Gastrocnemius medialis (tissue), 4 donors: ENCODE results near the gene TNC. TPM values are rescaled to one million over a fixed set of nuclear protein-coding genes. Genes with fewer than 3 reads are reported as not detected.

Source experiments
- ATAC-seq, 2 donors: fragments of 150-250 bp; one replicate each; pipeline ENCODE4 v1.9.1; 2016
- DNase-seq, 2 donors: peaks; one replicate each; pipeline ENCODE4 v3.0.0-alpha.2; 2019
- H3K27ac ChIP-seq, 4 donors: fragments of 200-600 bp; sonication (generic); 1 replicate in 1 of 4; 2 replicates in 3 of 4; pipeline ENCODE4 v1.5.1; 2016 to 2018; ENCODE audit warnings: mild to moderate bottlenecking in 2 of 4, moderate library complexity in 1 of 4
- H3K27me3 ChIP-seq, 3 donors: fragments of 200-600 bp; sonication (generic) in 2 of 3; 1 replicate in 1 of 3; 2 replicates in 2 of 3; pipeline versions ENCODE4 v1.5.1 to v1.6.0; 2016 to 2019; ENCODE audit warnings: mild to moderate bottlenecking in 1 of 3, moderate library complexity in 1 of 3
- H3K36me3 ChIP-seq, 2 donors: fragments of 200-600 bp; sonication (generic) in 1 of 2; one replicate each; pipeline ENCODE4 v1.5.1; 2017 to 2018
- H3K4me1 ChIP-seq, 2 donors: fragments of 200-600 bp; sonication (generic) in 1 of 2; one replicate each; pipeline ENCODE4 v1.5.1; 2016 to 2017; ENCODE audit warnings: mild to moderate bottlenecking in 2 of 2
- H3K4me3 ChIP-seq, 4 donors: fragments of 200-600 bp; sonication (generic) in 3 of 4; 1 replicate in 1 of 4; 2 replicates in 3 of 4; pipeline ENCODE4 v1.5.1; 2016 to 2019; ENCODE audit warnings: mild to moderate bottlenecking in 2 of 4
- H3K9me3 ChIP-seq, 3 donors: fragments of 200-600 bp; sonication (generic) in 2 of 3; 1 replicate in 1 of 3; 2 replicates in 2 of 3; pipeline ENCODE4 v1.5.1; 2016 to 2019
- CTCF ChIP-seq, 5 experiments: fragments of 450-650 bp in 3 of 5; fragments of 200-600 bp in 2 of 5; sonication (generic) in 2 of 5; IDR thresholded peaks in 4 of 5; conservative IDR thresholded peaks in 1 of 5; 1 replicate in 4 of 5; 2 replicates in 1 of 5; pipeline ENCODE4 v1.5.1; 2016 to 2019; ENCODE audit warnings: antibody characterized with exemption in 5 of 5, mild to moderate bottlenecking in 3 of 5, moderate library complexity in 3 of 5
- POLR2A ChIP-seq, 2 donors: fragments of 450-650 bp; IDR thresholded peaks; one replicate each; pipeline ENCODE4 v1.6.1; 2017; ENCODE audit warnings: antibody characterized with exemption in 2 of 2, mild to moderate bottlenecking in 2 of 2, moderate library complexity in 2 of 2
- in situ Hi-C, 4 donors: fragments of 200-750 bp; cut with MboI; loops; one replicate each; pipeline versions ENCODE4 v1.15.0 to v1.8.0; 2017; ENCODE audit warnings: low sequenced_read_pairs in 4 of 4
- intact Hi-C: fragments of 100-400 bp; cut with DNase I; formaldehyde crosslinking; loops from one replicate; pipeline ENCODE4 v1.15.1; 2023; ENCODE audit warnings: low total_unique reads
- total RNA-seq, 4 donors: library from RNA; depleted of rRNA; stranded (reverse); fragments of >200 nt; gene quantifications; one replicate each; pipeline versions ENCODE4 v1.1.0 to v1.2.3, GENCODE V29; 2016

The TNC gene
- total RNA-seq, 4 donors from 2014 or later, result 4.3 to 17.6 (median 10.7) TPM; not detected in 1

GRCh38 chr9:115126404-115126803, 8.4 kb upstream of the TNC start:
- DNase-seq, result no peak
- Histone ChIP-seq H3K27me3 (no peaks in the 10 kb centered on the region), H3K36me3 (no peaks in the 10 kb centered on the region), H3K4me3 (no peak overlapping the region), H3K9me3 (peaks cover 0 to 6% (median 0%) of the 10 kb centered on the region in 3 donors), H3K27ac (no peak overlapping the region), H3K4me1 (no peaks in the 10 kb centered on the region)
- no peak for ATAC-seq
- no peak for TF ChIP-seq CTCF (IDR thresholded peaks at IDR 0.05 in 4 of 5, conservative IDR thresholded peaks at IDR 0.05 in 1 of 5)
- TF ChIP-seq POLR2A (IDR thresholded peaks at IDR 0.05), result no peak
- in situ Hi-C loops, result no loop called here
- intact Hi-C loops, result no loop called here

GRCh38 chr9:115122937-115123336, 5.0 kb upstream of the TNC start:
- H3K4me3 ChIP-seq, result no peak overlapping the region
- ATAC-seq (no peak), DNase-seq (no peak)
- no peak overlapping the region for H3K27ac ChIP-seq
- intact Hi-C loops, result no loop called here
- in situ Hi-C loops, result no loop called here
- peaks cover 0 to 6% (median 0%) of the 10 kb centered on the region in 3 donors for H3K9me3 ChIP-seq
- H3K36me3 ChIP-seq, result no peaks in the 10 kb centered on the region
- H3K27me3 ChIP-seq, result peaks cover 0 to 2% (median under 1%) of the 10 kb centered on the region in 3 donors
- H3K4me1 ChIP-seq, result peaks cover 4 to 11% of the 10 kb centered on the region in 2 donors
- TF ChIP-seq CTCF (IDR thresholded peaks at IDR 0.05 in 4 of 5, conservative IDR thresholded peaks at IDR 0.05 in 1 of 5), result no peak
- no peak for TF ChIP-seq POLR2A (IDR thresholded peaks at IDR 0.05)

GRCh38 chr9:115121181-115121580, 3.2 kb upstream of the TNC start:
- H3K9me3 ChIP-seq, result peaks cover 0 to 6% (median 0%) of the 10 kb centered on the region in 3 donors
- TF ChIP-seq POLR2A (IDR thresholded peaks at IDR 0.05), result no peak
- no peak for DNase-seq
- H3K4me3 ChIP-seq, result no peak overlapping the region
- H3K4me1 ChIP-seq, result peaks cover 4 to 13% of the 10 kb centered on the region in 2 donors
- no peak overlapping the region for H3K27ac ChIP-seq
- peaks cover 3 to 10% (median 10%) of the 10 kb centered on the region in 3 donors for H3K27me3 ChIP-seq
- no peaks in the 10 kb centered on the region for H3K36me3 ChIP-seq
- intact Hi-C loops (no loop called here), in situ Hi-C loops (no loop called here)
- no peak for ATAC-seq

GRCh38 chr9:115118879-115119218, 892 bp upstream of the TNC start:
- intact Hi-C loops, result no loop called here
- no peak for TF ChIP-seq POLR2A (IDR thresholded peaks at IDR 0.05)
- no peak for TF ChIP-seq CTCF (IDR thresholded peaks at IDR 0.05 in 4 of 5, conservative IDR thresholded peaks at IDR 0.05 in 1 of 5)
- peak in 1 of 2 donors; percentile 19 for DNase-seq
- Histone ChIP-seq H3K27ac (peak overlapping the region in 2 of 4 donors; percentile 27 to 36), H3K36me3 (no peaks in the 10 kb centered on the region), H3K4me1 (peaks cover 4 to 13% of the 10 kb centered on the region in 2 donors), H3K27me3 (peaks cover 6 to 26% (median 10%) of the 10 kb centered on the region in 3 donors), H3K4me3 (peak overlapping the region in 2 of 4 donors; percentile 13 to 46), H3K9me3 (no peaks in the 10 kb centered on the region)
- in situ Hi-C loops, result no loop called here
- peak; percentile 55 to 67 for ATAC-seq

GRCh38 chr9:115116421-115117284, 1.3 kb downstream of the TNC start:
- ATAC-seq (no peak), DNase-seq (no peak)
- Histone ChIP-seq H3K4me1 (peaks cover 4 to 13% of the 10 kb centered on the region in 2 donors), H3K27me3 (peaks cover 6 to 29% (median 10%) of the 10 kb centered on the region in 3 donors), H3K27ac (no peak overlapping the region), H3K36me3 (no peaks in the 10 kb centered on the region), H3K9me3 (no peaks in the 10 kb centered on the region), H3K4me3 (no peak overlapping the region)
- in situ Hi-C loops (no loop called here), intact Hi-C loops (no loop called here)
- TF ChIP-seq POLR2A (IDR thresholded peaks at IDR 0.05) (no peak), CTCF (IDR thresholded peaks at IDR 0.05 in 4 of 5, conservative IDR thresholded peaks at IDR 0.05 in 1 of 5) (no peak)
